Gastroesophageal sphincter (tissue), 4 donors: Measurements from ENCODE around the gene VMP1. TPM values are rescaled to one million over a fixed set of nuclear protein-coding genes. Genes with fewer than 3 reads are reported as not detected.

ENCODE experiments used
- ATAC-seq: fragments of 150-250 bp; one replicate; pipeline ENCODE4 v1.9.1; 2016; ENCODE audit warnings: mild to moderate bottlenecking, moderate library complexity
- H3K27ac ChIP-seq, 4 donors: fragments of 200-600 bp; sonication (generic) in 3 of 4; 1 replicate in 3 of 4; 2 replicates in 1 of 4; pipeline ENCODE4 v1.5.1; 2016 to 2019
- H3K27me3 ChIP-seq: fragments of 200-600 bp; sonication (generic); one replicate; pipeline ENCODE4 v1.5.1; 2019
- H3K36me3 ChIP-seq, 2 donors: fragments of 200-600 bp; sonication (generic); one replicate each; pipeline ENCODE4 v1.5.1; 2019; ENCODE audit warnings: control low read depth in 1 of 2
- H3K4me1 ChIP-seq, 3 donors: fragments of 200-600 bp; sonication (generic); 1 replicate in 2 of 3; 2 replicates in 1 of 3; pipeline ENCODE4 v1.5.1; 2016 to 2019; ENCODE audit warnings: control low read depth in 2 of 3
- H3K4me3 ChIP-seq, 2 donors: fragments of 200-600 bp; sonication (generic); one replicate each; pipeline ENCODE4 v1.5.1; 2019; ENCODE audit warnings: mild to moderate bottlenecking in 1 of 2, moderate library complexity in 1 of 2
- H3K9me3 ChIP-seq, 3 donors: fragments of 200-600 bp; sonication (generic); one replicate each; pipeline ENCODE4 v1.5.1; 2017 to 2019; ENCODE audit warnings: control low read depth in 2 of 3
- EP300 ChIP-seq: sonication (generic); formaldehyde crosslinking; IDR thresholded peaks from one replicate; pipeline ENCODE4 v1.6.1; 2017; ENCODE audit warnings: antibody characterized with exemption, mild to moderate bottlenecking
- POLR2A ChIP-seq, 2 donors: fragments of 450-650 bp; IDR thresholded peaks; one replicate each; pipeline ENCODE4 v1.6.1; 2017; ENCODE audit warnings: antibody characterized with exemption in 2 of 2, mild to moderate bottlenecking in 2 of 2, moderate library complexity in 1 of 2
- POLR2AphosphoS5 ChIP-seq: sonication (generic); formaldehyde crosslinking; IDR thresholded peaks from one replicate; pipeline ENCODE4 v1.6.1; 2017; ENCODE audit warnings: antibody characterized with exemption
- WGBS, 2 donors: methylation state at CpG; one replicate each; pipeline ENCODE4 v1.1.5; 2018; ENCODE audit warnings: low coverage in 1 of 2; 5-methylcytosine and 5-hydroxymethylcytosine counted together
- total RNA-seq, 4 donors: library from RNA; depleted of rRNA; stranded (reverse); fragments of >200 nt; gene quantifications; one replicate each; pipeline ENCODE4 v1.1.0, GENCODE V29; 2016
- TF ChIP-seq, protein P1 (sequence below), 4 experiments: fragments of 200-600 bp in 2 of 4; fragments of 450-650 bp in 2 of 4; sonication (generic) in 1 of 4; IDR thresholded peaks; one replicate each; pipeline ENCODE4 v1.5.1; 2017 to 2019; ENCODE audit warnings: antibody characterized with exemption in 4 of 4, mild to moderate bottlenecking in 2 of 4, moderate library complexity in 2 of 4

Gene VMP1
- total RNA-seq, 4 donors from 2014 or later: 50.8 to 175 (median 85.0) TPM

DNA sequence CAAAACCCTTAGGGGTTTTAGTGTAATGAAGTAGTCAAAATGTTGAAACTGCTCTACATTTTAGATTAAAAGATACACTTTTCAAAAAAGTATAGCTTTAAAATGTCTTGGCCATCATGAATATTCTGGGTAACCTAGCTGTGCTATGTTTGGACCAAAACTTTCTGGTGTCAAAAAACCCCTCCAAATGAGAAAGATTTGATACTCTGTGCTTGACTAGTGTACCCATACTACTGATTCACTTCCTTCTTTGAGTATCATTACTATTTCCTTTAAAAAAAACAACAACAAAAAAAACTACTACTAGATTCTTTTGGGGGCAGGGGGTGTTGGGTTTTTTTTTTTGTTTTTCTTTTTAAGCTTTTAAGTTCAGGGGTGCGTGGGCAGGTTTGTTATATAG lies 37.5 kb upstream of the VMP1 start:
- TF ChIP-seq, protein P1, sequence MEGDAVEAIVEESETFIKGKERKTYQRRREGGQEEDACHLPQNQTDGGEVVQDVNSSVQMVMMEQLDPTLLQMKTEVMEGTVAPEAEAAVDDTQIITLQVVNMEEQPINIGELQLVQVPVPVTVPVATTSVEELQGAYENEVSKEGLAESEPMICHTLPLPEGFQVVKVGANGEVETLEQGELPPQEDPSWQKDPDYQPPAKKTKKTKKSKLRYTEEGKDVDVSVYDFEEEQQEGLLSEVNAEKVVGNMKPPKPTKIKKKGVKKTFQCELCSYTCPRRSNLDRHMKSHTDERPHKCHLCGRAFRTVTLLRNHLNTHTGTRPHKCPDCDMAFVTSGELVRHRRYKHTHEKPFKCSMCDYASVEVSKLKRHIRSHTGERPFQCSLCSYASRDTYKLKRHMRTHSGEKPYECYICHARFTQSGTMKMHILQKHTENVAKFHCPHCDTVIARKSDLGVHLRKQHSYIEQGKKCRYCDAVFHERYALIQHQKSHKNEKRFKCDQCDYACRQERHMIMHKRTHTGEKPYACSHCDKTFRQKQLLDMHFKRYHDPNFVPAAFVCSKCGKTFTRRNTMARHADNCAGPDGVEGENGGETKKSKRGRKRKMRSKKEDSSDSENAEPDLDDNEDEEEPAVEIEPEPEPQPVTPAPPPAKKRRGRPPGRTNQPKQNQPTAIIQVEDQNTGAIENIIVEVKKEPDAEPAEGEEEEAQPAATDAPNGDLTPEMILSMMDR (IDR thresholded peaks at IDR 0.05): no peak
- TF ChIP-seq EP300: no peak
- Histone ChIP-seq H3K9me3 (no peaks in the 10 kb centered on the region), H3K36me3 (peaks cover 4 to 89% of the 10 kb centered on the region in 2 donors), H3K27ac (no peak overlapping the region), H3K4me1 (peaks cover 0 to 16% (median 8%) of the 10 kb centered on the region in 3 donors), H3K4me3 (no peak overlapping the region), H3K27me3 (no peaks in the 10 kb centered on the region)
- ATAC-seq: no peak
- 100% methylated on average over 1 of the region's 1 CpG for WGBS, 2 donors

DNA sequence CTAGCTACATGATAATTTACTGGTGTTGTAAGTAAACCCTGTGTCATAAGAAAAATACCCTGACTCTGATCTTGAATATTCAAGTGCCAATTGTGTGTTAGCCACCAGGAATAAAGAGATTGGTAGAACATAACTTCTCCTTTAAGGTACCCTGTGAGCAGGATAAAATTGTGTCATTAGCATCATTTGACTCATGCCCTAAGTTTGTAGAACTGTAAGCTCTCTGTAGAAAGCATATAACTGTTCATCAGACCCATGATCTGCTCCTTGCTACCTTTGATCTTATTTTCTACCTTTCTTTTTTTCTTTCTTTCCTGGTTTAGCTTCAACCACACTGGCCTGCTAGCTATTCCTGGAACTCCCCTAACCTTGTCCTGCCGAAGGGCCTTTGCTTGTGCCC lies 36.1 kb upstream of the VMP1 start:
- peaks cover 0 to 89% of the 10 kb centered on the region in 2 donors for H3K36me3 ChIP-seq
- no peak for TF ChIP-seq POLR2AphosphoS5
- no peak for ATAC-seq

DNA sequence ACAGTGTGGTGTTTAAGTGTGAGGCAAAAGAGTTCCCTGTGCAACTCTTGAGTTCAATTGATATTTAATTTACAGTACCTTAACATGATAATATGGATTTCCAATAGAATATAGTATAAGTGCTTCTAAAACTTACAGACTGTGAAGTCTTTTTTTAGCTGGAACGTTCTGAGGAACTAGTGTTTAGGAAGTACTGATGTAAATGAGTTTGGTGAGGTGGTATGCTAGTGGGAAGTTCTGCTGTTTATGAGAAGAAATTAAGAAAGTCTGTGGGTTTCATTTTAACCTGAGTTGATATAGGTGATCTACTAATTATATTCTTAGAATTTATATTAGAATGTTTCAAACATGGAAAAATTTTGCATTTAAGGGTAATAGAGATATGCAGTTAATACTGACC lies 32.2 kb upstream of the VMP1 start:
- ATAC-seq: no peak
- Histone ChIP-seq H3K4me3 (no peak overlapping the region), H3K27me3 (no peaks in the 10 kb centered on the region), H3K27ac (no peak overlapping the region), H3K36me3 (peaks cover 14 to 93% of the 10 kb centered on the region in 2 donors), H3K4me1 (peaks cover 0 to 4% (median 0%) of the 10 kb centered on the region in 3 donors), H3K9me3 (no peaks in the 10 kb centered on the region)
- 55 to 60% methylated on average over 1 of the region's 1 CpG for WGBS, 2 donors
- TF ChIP-seq POLR2AphosphoS5: no peak
- TF ChIP-seq, protein P1 (IDR thresholded peaks at IDR 0.05): no peak
- no peak for TF ChIP-seq EP300
- TF ChIP-seq POLR2A (IDR thresholded peaks at IDR 0.05): no peak

More for the DNA sequence above, 36.1 kb upstream of the VMP1 start:
- Histone ChIP-seq H3K4me1 (peaks cover 0 to 16% (median 8%) of the 10 kb centered on the region in 3 donors), H3K27me3 (no peaks in the 10 kb centered on the region), H3K4me3 (no peak overlapping the region), H3K9me3 (no peaks in the 10 kb centered on the region), H3K27ac (no peak overlapping the region)
- WGBS, 2 donors: 88 to 100% methylated on average over 1 of the region's 1 CpG

DNA sequence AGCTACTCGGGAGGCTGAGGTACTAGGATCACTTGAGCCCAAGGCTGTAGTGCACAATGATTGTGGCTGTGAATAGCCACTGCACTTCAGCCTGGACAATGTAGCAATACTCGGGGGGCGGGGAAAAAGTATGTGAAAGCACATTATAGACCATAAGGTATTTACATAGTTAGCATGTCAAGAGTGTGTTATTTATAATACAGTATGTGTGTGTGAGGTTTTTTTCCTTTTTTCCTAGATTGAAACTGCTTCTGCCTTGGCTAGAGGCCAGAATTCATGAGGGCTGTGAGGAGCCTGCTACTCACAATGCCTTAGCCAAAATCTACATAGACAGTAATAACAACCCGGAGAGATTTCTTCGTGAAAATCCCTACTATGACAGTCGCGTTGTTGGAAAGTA lies 30.7 kb upstream of the VMP1 start:
- 66 to 74% methylated on average over 7 of the region's 7 CpGs for WGBS, 2 donors
- H3K36me3 ChIP-seq: peaks cover 21 to 93% of the 10 kb centered on the region in 2 donors
- H3K27ac ChIP-seq: no peak overlapping the region
- TF ChIP-seq POLR2A (IDR thresholded peaks at IDR 0.05) (no peak), POLR2AphosphoS5 (no peak), EP300 (no peak)
- TF ChIP-seq, protein P1 (IDR thresholded peaks at IDR 0.05): no peak
- H3K27me3 ChIP-seq: no peaks in the 10 kb centered on the region
- H3K9me3 ChIP-seq: no peaks in the 10 kb centered on the region
- no peak for ATAC-seq
- no peak overlapping the region for H3K4me3 ChIP-seq
- H3K4me1 ChIP-seq: peaks cover 0 to 4% (median 0%) of the 10 kb centered on the region in 3 donors

DNA sequence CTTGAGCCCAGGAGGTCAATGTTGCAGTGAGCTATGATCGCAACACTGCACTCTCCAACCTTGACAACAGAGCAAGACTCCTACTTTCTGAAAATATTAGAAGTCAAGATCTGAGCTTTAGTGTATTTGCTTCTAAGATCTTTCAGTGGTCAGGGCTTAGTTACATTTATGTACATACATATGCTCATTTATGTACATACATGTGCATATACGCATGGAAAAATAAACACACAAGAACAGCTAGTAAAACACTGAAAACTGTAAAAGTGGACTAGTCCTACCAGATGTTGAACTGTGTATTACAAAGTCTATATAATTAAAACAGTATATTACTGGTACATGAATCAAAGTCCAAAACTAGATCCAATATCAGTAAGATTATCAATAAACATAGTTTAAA lies 28.5 kb upstream of the VMP1 start:
- ATAC-seq: no peak
- Histone ChIP-seq H3K9me3 (no peaks in the 10 kb centered on the region), H3K36me3 (peaks cover 41 to 100% of the 10 kb centered on the region in 2 donors), H3K4me3 (no peak overlapping the region), H3K4me1 (peaks cover 0 to 4% (median 0%) of the 10 kb centered on the region in 3 donors), H3K27ac (peak overlapping the region in 1 of 4 donors; percentile 9), H3K27me3 (no peaks in the 10 kb centered on the region)
- 44 to 46% methylated on average over 2 of the region's 2 CpGs for WGBS, 2 donors
- TF ChIP-seq, protein P1 (IDR thresholded peaks at IDR 0.05): no peak
- no peak for TF ChIP-seq EP300
- no peak for TF ChIP-seq POLR2AphosphoS5
- TF ChIP-seq POLR2A (IDR thresholded peaks at IDR 0.05): no peak
